HG03571 (cell line): Measurements from ENCODE around the gene PSMD12.
"Not testable (repeated sequence)": the region's sequence is repeated elsewhere in the genome, so short reads cannot be mapped to it uniquely, and the experiment has no call there.

ENCODE experiments used
- ATAC-seq: cut with Tn5 transposase; IDR thresholded peaks from one replicate; pipeline ENCODE4 v1.9.1; 2021; ENCODE audit not compliant: unreplicated experiment

The PSMD12 gene

GRCh38 chr17:67388536-67388935 lies 22.2 kb upstream of the PSMD12 start:
- ATAC-seq, result not testable (repeated sequence)

- no peak for ATAC-seq
Observed at GRCh38 chr17:67386965-67387551, 20.7 kb upstream of the PSMD12 start.

- no peak for ATAC-seq
Observed at GRCh38 chr17:67385122-67385988, 19.0 kb upstream of the PSMD12 start.

GRCh38 chr17:67381929-67382257 lies 15.5 kb upstream of the PSMD12 start:
- no peak for ATAC-seq

- ATAC-seq, result no peak
Observed at GRCh38 chr17:67379251-67379630, 12.9 kb upstream of the PSMD12 start.

- ATAC-seq, result no peak
Observed at GRCh38 chr17:67378454-67379250, 12.3 kb upstream of the PSMD12 start.

- ATAC-seq, result peak; percentile 1
Observed at GRCh38 chr17:67377488-67378453, 11.4 kb upstream of the PSMD12 start.

- ATAC-seq, result peak; percentile 70
Observed at GRCh38 chr17:67376737-67377487, 10.5 kb upstream of the PSMD12 start, which contains the start of gene PITPNC1. PITPNC1 (plus strand) TSS chr17:67377281.

- ATAC-seq, result no peak
Observed at GRCh38 chr17:67376415-67376736, 10.0 kb upstream of the PSMD12 start.

GRCh38 chr17:67375716-67376115 lies 9.3 kb upstream of the PSMD12 start:
- no peak for ATAC-seq

GRCh38 chr17:67375054-67375427 lies 8.7 kb upstream of the PSMD12 start:
- ATAC-seq, result no peak

- ATAC-seq, result peak; percentile 39
Observed at GRCh38 chr17:67374329-67375053, 8.1 kb upstream of the PSMD12 start.

GRCh38 chr17:67372751-67373150 lies 6.4 kb upstream of the PSMD12 start:
- no peak for ATAC-seq

GRCh38 chr17:67369676-67370075 lies 3.3 kb upstream of the PSMD12 start:
- no peak for ATAC-seq

GRCh38 chr17:67365738-67366192 lies 612 bp downstream of the PSMD12 start:
- no peak for ATAC-seq

GRCh38 chr17:67364847-67365737 lies 1.3 kb downstream of the PSMD12 start:
- no peak for ATAC-seq

GRCh38 chr17:67362173-67362572 lies 4.2 kb downstream of the PSMD12 start:
- no peak for ATAC-seq

- ATAC-seq, result no peak
Observed at GRCh38 chr17:67360880-67361279, 5.5 kb downstream of the PSMD12 start.
